Hippocampal formation (tissue), 2 donors: ENCODE measurements around the gene ABCG1.

Source experiments
- DNase-seq, 2 donors: peaks; one replicate each; lab custom pipeline; 2025; lab: John Stamatoyannopoulos, UW

The ABCG1 gene

DNA sequence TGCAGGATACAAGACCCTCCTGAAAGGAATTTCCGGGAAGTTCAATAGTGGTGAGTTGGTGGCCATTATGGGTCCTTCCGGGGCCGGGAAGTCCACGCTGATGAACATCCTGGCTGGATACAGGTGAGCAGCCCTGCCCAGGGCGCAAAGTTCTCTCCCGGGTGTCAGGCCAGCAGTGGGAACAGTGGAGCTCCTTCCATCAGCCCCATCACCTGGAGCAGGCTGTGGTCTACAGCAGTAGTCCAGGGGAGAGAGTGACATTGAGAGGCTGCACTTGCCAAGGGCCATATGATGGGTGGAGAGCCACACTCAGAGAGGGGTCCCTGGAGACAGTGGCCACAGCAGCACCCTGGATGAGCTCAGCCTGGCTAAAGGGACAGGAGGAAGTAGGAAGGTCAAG lies 52.1 kb downstream of the ABCG1 start:
- no peak for DNase-seq

DNA sequence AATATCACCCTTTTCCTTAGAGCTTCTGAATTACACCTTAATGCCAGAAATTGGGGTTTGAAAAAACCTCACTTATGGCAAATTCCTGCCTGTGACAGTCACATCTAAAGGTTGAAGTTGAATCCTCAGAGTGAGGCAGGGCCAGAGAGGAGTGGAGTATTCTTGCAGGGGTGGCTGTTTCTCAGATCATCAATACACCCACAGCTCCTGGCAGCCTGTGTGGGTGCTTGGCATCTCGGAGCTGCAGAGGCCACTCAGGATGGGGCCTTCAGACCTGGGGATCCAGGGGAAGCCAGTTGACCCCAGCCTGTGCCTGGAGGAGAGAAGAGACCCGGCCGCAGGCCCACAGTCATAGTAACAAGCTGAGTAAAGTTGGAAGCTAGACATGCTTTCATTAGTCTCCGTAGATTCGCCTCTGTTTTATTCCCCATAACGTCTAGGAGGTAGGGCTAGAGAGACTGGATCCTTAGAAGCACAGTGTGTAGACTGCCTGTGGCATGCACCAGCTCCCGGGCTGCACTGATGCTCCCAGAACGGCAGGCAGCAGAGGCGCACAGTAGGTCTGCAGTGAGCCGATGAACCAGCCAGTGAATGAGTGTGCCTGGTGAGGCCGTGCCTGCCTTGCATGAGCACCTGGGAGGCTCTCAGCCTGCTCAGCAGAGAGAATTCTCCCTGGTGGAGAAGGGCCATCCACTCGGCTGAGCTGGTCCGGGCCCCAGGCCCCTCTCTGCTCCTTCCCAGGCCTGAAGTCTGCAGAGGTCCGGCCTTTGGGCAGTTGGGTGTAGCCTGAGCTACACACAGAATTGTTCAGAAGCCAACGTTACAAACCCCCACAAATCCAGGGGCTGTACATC lies 53.4 kb downstream of the ABCG1 start:
- DNase-seq: no peak

DNA sequence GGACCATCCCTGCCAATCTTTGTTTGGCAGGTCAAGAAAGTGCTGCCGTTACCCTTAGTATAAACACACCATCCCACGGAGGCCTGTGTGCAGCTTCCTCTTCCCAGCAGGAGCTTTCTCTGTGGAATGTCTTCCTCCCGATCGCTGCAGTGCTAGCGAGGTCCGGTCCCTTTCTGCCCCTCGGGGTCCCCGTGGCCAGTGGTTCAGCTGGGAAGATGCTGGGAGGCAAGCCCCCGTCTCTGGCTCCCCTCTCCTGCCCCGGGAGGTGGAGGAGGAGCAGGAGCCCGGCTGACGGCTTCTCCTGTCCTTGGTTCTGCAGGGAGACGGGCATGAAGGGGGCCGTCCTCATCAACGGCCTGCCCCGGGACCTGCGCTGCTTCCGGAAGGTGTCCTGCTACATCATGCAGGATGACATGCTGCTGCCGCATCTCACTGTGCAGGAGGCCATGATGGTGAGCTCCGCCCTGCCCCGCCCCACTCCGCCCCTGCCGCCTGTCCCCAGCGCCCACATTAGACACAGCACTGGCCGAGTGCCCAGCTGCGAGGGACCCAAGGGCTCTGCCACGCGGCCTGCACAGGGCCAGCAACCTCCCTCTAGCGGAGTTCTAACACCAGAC lies 54.2 kb downstream of the ABCG1 start:
- DNase-seq: no peak

DNA sequence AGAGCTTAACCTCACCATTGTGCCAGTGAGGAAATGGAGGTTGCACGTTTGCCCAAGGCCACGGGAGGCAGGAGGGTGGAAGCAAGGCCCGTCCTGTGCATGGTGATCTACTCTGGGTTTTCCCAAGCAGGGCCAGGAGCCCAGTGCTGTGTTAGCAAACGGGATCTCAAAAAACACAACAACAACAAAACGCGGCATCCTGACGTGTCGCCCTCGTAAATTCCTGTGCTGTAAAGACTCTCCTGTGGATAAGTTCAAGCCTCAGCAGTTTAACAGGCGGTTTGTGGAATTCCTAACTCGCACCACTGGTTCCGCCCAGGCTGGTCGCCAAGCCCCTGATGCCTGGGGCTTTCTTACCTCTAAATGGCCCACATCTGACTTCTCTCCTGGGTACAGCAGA lies 57.1 kb downstream of the ABCG1 start:
- no peak for DNase-seq

DNA sequence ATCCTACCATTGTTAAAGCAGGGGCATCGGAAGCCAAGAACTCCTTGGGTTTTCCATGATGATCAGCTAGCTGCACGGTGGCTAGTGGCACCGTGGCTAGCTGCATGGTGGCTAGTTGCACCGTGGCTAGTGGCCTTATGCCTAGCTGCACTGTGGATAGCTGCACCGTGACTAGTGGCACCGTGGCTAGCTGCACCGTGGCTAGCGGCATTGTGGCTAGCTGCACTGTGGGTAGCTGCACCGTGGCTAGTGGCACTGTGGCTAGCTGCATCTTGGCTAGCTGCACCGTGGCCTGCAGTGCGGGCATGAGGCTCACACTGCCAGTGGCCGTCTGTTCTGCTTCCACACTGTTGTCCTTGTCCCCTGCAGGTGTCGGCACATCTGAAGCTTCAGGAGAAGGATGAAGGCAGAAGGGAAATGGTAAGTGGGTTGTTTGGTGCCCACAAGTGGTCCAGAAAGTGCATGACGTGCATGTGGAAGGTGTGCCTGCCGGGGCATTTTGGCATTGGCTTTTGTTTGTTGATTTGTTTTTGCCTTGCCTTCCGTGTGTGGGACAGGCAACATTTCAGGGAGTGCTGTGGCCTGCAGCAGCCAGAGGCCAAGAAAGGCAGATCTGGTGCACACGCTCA lies 57.7 kb downstream of the ABCG1 start:
- DNase-seq: no peak

DNA sequence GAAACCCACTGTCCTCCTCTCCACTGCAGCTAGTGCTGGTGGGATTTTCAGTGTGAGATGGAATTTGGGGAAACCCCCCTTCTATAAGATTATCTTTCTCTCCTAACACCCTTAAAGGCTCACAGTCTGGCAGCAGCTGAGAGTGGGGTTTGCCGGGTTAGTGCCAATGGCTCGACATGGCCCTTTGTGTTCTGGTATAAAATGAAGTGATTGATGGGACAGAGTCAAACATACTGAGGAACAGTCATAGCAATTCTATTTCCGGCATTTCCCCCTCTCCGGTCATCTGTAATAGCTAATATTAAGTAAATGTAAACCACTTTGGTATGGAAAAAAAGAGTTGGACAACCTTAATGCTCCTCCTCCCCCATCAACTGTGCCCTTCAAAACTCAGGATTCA lies 58.7 kb downstream of the ABCG1 start:
- no peak for DNase-seq

DNA sequence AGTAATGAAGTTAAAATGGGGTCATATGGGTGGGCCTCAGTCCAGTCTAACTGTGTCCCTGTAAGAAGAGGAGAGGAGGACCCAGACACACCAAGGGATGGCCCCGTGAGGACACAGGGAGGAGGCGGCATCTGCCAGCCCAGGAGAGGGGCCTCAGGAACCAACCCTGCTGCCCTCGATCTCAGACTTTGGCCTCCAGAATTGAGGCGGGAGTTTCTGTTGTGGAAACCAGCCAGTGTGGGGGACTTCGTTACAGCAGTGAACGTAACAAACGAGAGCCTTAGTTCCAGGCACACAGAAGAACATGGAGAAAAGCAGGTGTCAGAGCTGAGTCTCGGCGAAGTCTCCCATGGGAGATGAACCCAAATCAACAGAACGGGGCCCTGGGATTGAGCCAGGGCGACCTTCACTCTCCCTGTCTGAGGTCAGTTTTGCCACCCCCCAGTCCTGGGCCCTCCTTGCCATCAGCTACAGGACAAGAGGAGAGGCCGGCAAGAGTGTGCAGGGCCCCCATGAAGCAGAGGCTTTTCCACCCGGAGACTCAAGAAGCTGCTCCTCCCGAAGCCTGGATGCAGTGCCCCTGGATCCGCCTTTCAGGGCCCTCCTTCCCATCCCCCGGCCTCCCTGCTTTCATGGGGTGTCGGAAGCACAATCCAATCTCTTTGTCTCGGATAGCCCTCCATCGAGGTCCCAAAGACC lies 59.7 kb downstream of the ABCG1 start:
- no peak for DNase-seq

DNA sequence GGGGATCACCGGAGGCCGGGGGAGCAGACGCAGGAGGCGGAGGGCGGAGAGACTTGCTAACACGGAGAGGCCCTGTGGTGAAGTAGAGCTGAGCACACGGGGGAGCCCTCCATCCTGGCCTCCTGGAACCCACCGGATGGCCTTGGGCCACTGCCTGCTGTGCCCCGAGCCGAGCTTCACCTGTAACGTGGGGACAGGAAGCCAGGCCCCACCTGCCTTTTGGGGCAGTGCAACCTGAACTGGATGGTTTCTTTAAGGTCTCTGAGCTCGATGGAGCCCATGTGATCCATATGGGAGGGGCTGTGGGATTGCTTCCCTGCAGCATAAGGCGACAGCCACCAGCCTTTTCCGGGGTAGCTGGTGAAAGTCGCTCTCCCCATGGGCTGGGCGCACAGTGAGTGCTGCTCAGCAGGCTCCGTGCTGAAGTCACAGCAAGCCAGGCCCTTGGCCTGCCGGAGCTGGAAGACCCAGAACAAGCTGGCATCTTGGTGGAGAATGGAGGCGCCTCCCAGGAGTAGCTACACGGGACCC lies 60.5 kb downstream of the ABCG1 start:
- no peak for DNase-seq

DNA sequence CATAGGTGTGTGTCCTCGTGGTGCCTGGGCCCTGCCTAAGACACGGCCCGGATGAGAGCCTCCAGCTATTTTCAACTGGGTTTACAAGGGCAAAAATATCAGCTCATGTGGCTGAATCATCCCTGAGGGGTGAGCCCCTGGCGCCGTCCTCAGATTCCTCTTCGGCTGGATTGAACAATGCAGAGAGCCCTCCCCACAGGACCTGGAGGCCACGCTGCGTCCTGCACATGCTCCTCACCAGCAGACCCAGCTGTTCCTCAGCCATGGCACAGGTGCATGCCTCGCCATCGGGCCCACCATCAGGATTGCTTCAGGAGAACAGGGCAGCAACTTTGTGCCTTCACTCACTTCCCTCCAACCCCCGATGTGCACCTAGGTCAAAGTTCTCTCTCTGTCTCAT lies 60.9 kb downstream of the ABCG1 start:
- DNase-seq: no peak

DNA sequence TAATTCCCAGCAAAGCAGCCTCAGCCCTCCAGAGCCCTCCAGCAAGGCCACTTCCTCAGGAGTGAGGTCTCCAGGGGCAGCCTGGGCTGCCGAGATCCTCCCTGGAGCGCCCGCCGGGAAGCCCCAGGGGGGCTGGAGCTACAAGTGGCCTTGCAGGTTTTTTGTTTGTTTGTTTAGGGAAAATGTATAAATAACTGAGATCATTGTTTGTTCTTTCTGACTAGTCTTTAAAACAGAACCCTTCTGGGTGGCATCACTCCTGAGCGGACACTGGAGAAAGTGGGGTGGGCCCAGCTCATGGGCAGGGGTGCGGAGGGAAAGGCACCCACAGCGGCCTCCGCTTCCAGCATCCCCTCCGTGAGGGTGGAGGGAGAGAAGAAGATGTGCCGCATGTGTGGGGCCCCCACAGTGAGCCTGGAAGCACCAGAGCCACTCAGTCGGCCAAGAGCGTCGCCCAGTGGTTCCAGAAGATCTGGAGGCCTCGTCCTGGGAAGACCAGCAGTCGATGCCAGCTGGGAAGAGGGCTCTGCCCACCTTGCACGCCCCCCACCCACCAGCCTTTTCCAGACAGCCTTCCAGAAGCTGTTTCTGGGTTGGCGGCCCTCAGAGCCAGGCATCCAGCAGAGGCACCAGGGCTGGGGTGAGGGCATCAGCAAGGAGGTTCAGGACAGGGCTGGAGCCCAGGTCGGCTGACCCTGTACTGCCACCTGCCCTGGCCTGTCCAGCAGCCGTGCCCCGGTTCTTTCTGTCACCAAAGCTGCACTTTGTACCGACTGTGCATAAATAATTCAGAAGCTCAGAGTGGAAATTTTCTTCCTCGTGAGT lies 61.6 kb downstream of the ABCG1 start:
- DNase-seq: no peak

DNA sequence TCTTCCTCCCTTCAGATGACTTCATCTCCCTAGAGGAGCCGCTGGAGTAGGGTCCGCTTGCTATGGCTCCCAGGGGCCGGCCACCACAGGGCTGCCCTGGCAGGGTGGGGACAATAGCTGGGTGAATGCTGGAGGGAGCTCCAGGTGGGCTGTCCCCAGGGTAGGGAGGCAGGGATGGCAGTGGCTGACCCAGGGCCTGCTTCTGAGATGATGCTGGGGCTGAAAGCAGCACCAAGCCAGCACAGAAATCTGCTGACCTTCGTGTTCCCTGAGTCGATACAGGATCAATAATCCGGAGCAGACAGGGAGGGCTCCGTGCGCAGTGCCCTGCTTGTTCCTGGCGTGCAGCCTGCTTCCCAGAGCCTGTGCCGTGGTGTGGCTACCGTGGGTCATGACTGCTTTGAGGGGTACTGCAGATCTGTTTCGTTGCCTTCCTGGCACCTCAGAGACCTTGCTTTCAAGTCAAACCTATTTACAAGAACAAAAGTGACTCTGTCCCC lies 62.3 kb downstream of the ABCG1 start:
- DNase-seq: no peak

DNA sequence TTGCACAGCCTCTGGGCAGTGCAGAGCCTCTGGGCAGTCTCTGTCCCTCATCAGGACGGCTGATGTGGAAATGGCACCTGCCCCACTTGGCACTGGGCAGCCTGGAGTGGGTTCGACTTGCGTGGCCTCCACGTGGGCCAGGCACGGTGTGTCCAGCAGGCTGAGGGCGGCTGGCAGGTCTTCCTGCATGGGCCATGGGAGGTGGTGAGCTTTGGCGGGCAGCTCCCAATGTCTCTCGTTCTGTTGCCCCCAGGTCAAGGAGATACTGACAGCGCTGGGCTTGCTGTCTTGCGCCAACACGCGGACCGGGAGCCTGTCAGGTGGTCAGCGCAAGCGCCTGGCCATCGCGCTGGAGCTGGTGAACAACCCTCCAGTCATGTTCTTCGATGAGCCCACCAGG lies 63.1 kb downstream of the ABCG1 start:
- DNase-seq: no peak

DNA sequence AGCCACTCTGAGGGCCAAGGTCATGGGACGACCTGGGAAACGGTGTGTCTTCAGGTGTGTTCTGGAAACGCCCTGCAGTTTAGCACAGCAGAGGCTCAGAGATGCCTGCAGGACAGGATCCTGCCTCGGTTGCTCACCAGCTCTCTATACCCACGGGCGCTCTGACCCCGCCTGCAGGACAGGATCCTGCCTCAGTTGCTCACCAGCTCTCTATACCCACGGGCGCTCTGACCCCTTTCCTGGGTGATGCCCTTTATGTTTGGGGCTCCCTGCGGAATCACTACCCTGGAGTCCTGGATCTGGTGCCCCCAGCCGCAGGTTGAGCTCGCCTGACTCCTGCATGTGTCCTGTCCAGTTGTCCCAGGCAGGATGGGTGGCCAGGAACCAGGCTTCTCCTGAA lies 63.8 kb downstream of the ABCG1 start:
- DNase-seq: no peak

DNA sequence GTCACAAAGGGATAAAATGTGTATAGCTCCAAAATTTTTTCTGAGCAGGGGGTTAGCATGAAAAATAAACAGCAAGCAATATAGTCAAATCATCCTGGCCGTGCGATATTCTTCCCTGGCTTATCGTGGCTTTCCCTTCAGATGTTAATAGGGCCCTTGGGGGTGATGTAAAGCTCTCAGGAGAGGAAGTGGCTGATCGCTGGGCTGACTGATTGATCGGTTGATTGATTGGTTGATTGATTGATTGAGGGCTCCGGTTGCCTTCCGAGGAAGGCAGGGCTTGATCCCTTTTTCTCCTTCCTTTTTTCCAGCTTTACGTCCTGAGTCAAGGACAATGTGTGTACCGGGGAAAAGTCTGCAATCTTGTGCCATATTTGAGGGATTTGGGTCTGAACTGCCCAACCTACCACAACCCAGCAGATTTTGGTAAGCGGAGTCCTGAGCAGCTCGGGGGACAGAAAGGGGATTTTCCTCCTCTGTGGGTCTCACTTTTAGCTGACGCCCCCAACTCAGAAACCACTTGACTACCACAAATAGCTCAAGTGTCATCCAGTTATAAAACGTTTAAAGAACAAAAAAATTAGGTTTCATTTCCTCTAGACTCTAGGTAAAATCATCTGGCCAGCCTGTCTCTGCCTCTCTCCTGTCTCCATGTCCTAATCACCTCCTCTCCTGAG lies 66.8 kb downstream of the ABCG1 start:
- DNase-seq: no peak

DNA sequence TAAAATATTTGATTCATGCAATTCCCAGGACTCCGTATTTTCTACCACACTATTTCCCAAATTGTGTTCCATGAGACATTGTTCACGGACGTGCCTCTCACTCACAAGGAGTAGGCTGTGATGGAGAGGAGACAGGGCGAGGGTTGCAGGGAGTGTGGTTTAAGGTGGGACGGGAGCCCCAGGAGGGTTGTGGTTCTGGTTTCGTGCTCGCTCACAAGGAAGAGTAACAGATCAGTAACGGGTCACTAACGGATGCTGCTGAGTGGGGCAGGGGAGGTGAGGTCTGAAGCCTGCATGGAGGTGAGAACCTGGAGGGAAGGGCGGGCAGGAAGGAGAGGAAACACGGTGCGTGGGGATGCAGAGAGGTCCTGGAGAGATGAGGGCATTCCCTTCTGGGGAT lies 67.5 kb downstream of the ABCG1 start:
- no peak for DNase-seq

DNA sequence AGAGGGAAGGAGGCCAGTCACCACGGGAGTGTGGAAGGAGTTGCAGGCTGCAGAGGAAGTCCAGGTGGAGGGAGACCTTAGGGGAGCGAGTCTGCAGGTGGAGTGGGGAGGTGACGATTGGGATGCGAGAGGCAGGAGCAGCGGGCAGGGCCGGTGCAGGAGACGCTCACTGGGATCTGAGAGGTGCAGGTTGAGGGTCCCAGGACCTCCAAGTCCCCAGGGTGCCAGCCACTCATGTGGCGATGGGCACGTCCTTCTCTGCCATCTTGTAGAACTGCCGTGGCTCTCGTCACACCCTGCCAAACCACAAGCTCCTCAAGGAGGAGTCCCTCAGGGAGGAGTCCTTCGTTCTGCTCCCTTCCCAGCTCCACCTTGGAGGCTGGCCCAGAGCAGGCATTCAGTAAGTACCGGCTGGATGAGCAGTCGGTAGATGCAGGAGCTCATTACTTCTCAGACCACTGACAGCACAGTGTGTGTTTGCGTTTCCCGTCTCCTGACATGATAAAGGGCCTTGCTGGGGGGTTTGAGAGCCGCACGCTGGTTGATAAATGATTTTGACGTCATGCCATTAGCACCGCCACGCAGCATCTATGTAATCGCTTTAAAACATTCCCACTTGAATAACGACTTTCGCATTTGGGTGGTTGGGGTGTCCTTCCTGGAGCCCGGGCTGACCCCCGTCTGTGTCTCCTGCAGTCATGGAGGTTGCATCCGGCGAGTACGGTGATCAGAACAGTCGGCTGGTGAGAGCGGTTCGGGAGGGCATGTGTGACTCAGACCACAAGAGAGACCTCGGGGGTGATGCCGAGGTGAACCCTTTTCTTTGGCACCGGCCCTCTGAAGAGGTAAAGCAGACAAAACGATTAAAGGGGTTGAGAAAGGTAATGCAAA lies 68.5 kb downstream of the ABCG1 start:
- no peak for DNase-seq

DNA sequence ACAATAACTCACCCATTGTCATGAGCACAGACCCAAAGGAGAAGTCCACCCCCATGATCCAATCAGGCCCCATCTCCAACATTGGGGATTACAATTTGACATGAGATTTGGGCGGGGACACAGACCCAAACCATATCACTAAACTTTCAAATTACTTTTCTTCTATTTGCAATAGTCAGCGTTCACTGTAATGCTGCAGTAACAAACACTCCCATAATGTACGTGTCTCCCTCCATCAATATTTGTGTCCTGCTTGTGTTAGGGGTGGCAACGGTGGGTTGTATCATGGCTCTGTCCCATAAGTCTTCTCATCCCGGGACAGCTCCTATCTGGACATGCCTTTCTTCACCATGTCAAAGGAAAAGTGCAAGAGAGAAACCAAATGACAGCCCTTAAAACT lies 70.0 kb downstream of the ABCG1 start:
- no peak for DNase-seq

DNA sequence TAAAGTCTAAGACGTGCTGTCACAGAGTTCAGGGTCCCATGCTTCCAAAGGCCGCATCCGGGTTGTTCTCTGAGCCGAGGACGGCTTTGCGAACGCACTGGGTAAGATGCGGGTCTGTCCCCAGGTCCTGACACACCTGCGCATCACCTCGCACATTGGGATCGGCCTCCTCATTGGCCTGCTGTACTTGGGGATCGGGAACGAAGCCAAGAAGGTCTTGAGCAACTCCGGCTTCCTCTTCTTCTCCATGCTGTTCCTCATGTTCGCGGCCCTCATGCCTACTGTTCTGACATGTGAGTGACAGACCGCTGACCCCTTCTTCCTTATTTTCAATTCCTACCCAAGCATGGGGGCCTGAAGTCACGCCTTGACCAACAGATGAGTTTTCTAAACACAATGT lies 71.0 kb downstream of the ABCG1 start:
- DNase-seq: peak in 1 of 2 donors; percentile 13

DNA sequence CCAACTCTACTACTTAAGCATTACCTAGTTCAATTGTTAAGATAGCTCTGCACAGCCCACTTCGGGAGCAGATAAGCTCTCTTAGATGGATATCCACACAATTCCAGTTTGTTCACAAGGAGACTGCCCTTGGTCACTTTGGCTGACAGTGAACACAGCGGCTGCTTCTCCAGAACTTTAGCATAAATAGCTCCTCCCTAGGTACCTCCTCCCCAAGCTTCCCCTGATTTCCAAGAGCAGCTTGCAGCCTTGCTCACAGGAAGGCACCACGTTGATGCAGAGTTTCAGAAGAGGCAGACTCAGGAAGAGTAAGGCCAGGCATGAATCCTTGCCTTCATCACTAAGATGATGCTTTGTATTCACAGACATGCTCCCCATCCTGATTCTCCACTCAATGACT lies 71.6 kb downstream of the ABCG1 start:
- no peak for DNase-seq
